H9 (cell line): ENCODE results near the gene DENND5A. TPM values are rescaled to one million over a fixed set of nuclear protein-coding genes. Genes with fewer than 3 reads are reported as not detected.
A peak's percentile ranks its signal among the peaks of the same experiment; 100 is the strongest.

ENCODE experiments used
- DNase-seq: peaks from one replicate; pipeline ENCODE4 v3.0.0-alpha.2; 2017
- H2AFZ ChIP-seq: one replicate; pipeline ENCODE4 v1.6.1; 2013; ENCODE audit warnings: mild to moderate bottlenecking, low read length, control low read depth, moderate library complexity
- H2AK5ac ChIP-seq: 2 replicates; pipeline ENCODE4 v1.6.1; 2013; ENCODE audit warnings: low read length, control low read depth, mixed read lengths; ENCODE audit not compliant: insufficient read length
- H2BK120ac ChIP-seq: one replicate; pipeline ENCODE4 v1.6.1; 2013; ENCODE audit warnings: low read depth, mild to moderate bottlenecking, low read length, control low read depth, inconsistent platforms; ENCODE audit not compliant: poor library complexity, severe bottlenecking
- H2BK12ac ChIP-seq: 2 replicates; pipeline ENCODE4 v1.6.1; 2013; ENCODE audit warnings: low read length, control low read depth, mixed read lengths, low read depth; ENCODE audit not compliant: insufficient read length
- H2BK15ac ChIP-seq: 2 replicates; pipeline ENCODE4 v1.6.1; 2013; ENCODE audit warnings: low read depth, low read length, control low read depth
- H2BK20ac ChIP-seq: one replicate; pipeline ENCODE4 v1.6.1; 2013; ENCODE audit warnings: low read depth, mild to moderate bottlenecking, low read length, control low read depth, inconsistent platforms; ENCODE audit not compliant: poor library complexity, severe bottlenecking
- H2BK5ac ChIP-seq: 2 replicates; pipeline ENCODE4 v1.6.1; 2013; ENCODE audit warnings: low read length, control low read depth, mixed read lengths; ENCODE audit not compliant: insufficient read length
- H3K14ac ChIP-seq: 2 replicates; pipeline ENCODE4 v1.6.1; 2013; ENCODE audit warnings: low read length, control low read depth; ENCODE audit not compliant: insufficient read depth
- H3K18ac ChIP-seq: 2 replicates; pipeline ENCODE4 v1.6.1; 2013; ENCODE audit warnings: low read depth, mild to moderate bottlenecking, mixed read lengths, low read length, control low read depth; ENCODE audit not compliant: insufficient read length
- H3K23ac ChIP-seq: 2 replicates; pipeline ENCODE4 v1.6.1; 2013; ENCODE audit warnings: low read length, control low read depth, mixed read lengths, low read depth; ENCODE audit not compliant: insufficient read length
- H3K23me2 ChIP-seq: 2 replicates; pipeline ENCODE4 v1.6.1; 2013; ENCODE audit warnings: low read depth, mild to moderate bottlenecking, mixed read lengths, low read length, control low read depth; ENCODE audit not compliant: insufficient read length, poor library complexity, severe bottlenecking
- H3K27ac ChIP-seq: 2 replicates; pipeline ENCODE4 v1.5.1; 2013; ENCODE audit warnings: low read length, control low read depth, mixed read lengths, low read depth; ENCODE audit not compliant: insufficient read length
- H3K27me3 ChIP-seq: 2 replicates; pipeline ENCODE4 v1.6.1; 2013; ENCODE audit warnings: low read length, control low read depth, inconsistent platforms; ENCODE audit not compliant: insufficient read depth
- H3K4ac ChIP-seq: 2 replicates; pipeline ENCODE4 v1.6.1; 2013; ENCODE audit warnings: low read depth, mild to moderate bottlenecking, control low read depth, inconsistent platforms, low read length, moderate library complexity
- H3K4me1 ChIP-seq: 2 replicates; pipeline ENCODE4 v1.6.1; 2013; ENCODE audit warnings: low read length, control low read depth, inconsistent platforms; ENCODE audit not compliant: insufficient read depth
- H3K4me2 ChIP-seq: 2 replicates; pipeline ENCODE4 v1.6.1; 2013; ENCODE audit warnings: low read length, control low read depth, mixed read lengths; ENCODE audit not compliant: insufficient read length, insufficient read depth
- H3K56ac ChIP-seq: 2 replicates; pipeline ENCODE4 v1.6.1; 2013; ENCODE audit warnings: low read depth, mild to moderate bottlenecking, mixed read lengths, low read length, control low read depth; ENCODE audit not compliant: insufficient read length
- H3K79me1 ChIP-seq: 2 replicates; pipeline ENCODE4 v1.6.1; 2013; ENCODE audit warnings: low read depth, mild to moderate bottlenecking, moderate library complexity, low read length, control low read depth, inconsistent platforms; ENCODE audit not compliant: insufficient read depth, poor library complexity, severe bottlenecking
- H3K79me2 ChIP-seq: 2 replicates; pipeline ENCODE4 v1.6.1; 2013; ENCODE audit warnings: low read length, control low read depth, inconsistent platforms; ENCODE audit not compliant: insufficient read depth
- H3K9ac ChIP-seq: 2 replicates; pipeline ENCODE4 v1.6.1; 2013; ENCODE audit warnings: low read length, control low read depth, mixed read lengths; ENCODE audit not compliant: insufficient read length; ENCODE audit errors: extremely low read depth
- H3K9me3 ChIP-seq: one replicate; pipeline ENCODE4 v1.6.1; 2013; ENCODE audit warnings: low read depth, low read length, inconsistent platforms; ENCODE audit not compliant: control insufficient read depth
- H3T11ph ChIP-seq: one replicate; pipeline ENCODE4 v1.6.1; 2013; ENCODE audit warnings: mild to moderate bottlenecking, low read length, control low read depth, inconsistent platforms
- H4K20me1 ChIP-seq: one replicate; pipeline ENCODE4 v1.6.1; 2013; ENCODE audit not compliant: control insufficient read depth, insufficient read length, insufficient read depth
- H4K5ac ChIP-seq: 2 replicates; pipeline ENCODE4 v1.6.1; 2013; ENCODE audit warnings: low read depth, mild to moderate bottlenecking, mixed read lengths, low read length, control low read depth; ENCODE audit not compliant: insufficient read length
- H4K8ac ChIP-seq: replicated peaks from 2 replicates; pipeline ENCODE4 v1.6.1; 2013; ENCODE audit warnings: low read length, control low read depth, mixed read lengths, low read depth; ENCODE audit not compliant: insufficient read length
- H4K91ac ChIP-seq: 2 replicates; pipeline ENCODE4 v1.6.1; 2013; ENCODE audit warnings: low read depth, mild to moderate bottlenecking, moderate library complexity, mixed read lengths, low read length, control low read depth; ENCODE audit not compliant: insufficient read length
- H3K27ac Mint-ChIP-seq, 3 experiments: 2 replicates in 2 of 3; 3 replicates in 1 of 3; pipeline ENCODE4 v1.8.0; 2020 to 2021; ENCODE audit warnings: mixed read lengths in 3 of 3, mild to moderate bottlenecking in 1 of 3, moderate library complexity in 1 of 3
- H3K27me3 Mint-ChIP-seq: 2 replicates; pipeline ENCODE4 v1.8.0; 2021; ENCODE audit warnings: low read depth, mild to moderate bottlenecking, moderate library complexity, mixed read lengths
- H3K36me3 Mint-ChIP-seq, 3 experiments: 2 replicates in 2 of 3; 3 replicates in 1 of 3; pipeline ENCODE4 v1.8.0; 2020 to 2021; ENCODE audit warnings: low read depth in 3 of 3, mixed read lengths in 3 of 3; ENCODE audit not compliant: insufficient read depth in 1 of 3
- H3K4me1 Mint-ChIP-seq, 2 experiments: 2 replicates each; pipeline ENCODE4 v1.8.0; 2020; ENCODE audit warnings: mixed read lengths in 2 of 2
- H3K4me3 Mint-ChIP-seq, 2 experiments: 2 replicates in 1 of 2; 3 replicates in 1 of 2; pipeline ENCODE4 v1.8.0; 2020 to 2021; ENCODE audit warnings: mild to moderate bottlenecking in 2 of 2, mixed read lengths in 2 of 2, moderate library complexity in 1 of 2
- H3K9me3 Mint-ChIP-seq, 2 experiments: 2 replicates in 1 of 2; 3 replicates in 1 of 2; pipeline ENCODE4 v1.8.0; 2020; ENCODE audit warnings: mild to moderate bottlenecking in 2 of 2, mixed read lengths in 2 of 2, moderate library complexity in 1 of 2
- WGBS: extraction: QIAGEN DNeasy Blood & Tissue Kit; methylation state at CpG from one replicate; pipeline ENCODE4 v1.1.7; 2013; ENCODE audit warnings: missing lambda C conversion rate, low lambda C conversion rate, mixed read lengths; ENCODE audit not compliant: insufficient read length; ENCODE audit errors: extremely low coverage; 5-methylcytosine and 5-hydroxymethylcytosine counted together
- total RNA-seq: library from RNA; stranded (reverse); gene quantifications from 2 replicates; pipeline ENCODE4 v1.2.1, GENCODE V29; 2021
- TF ChIP-seq, protein P1 (sequence below): fragments of 200-600 bp; sonication (generic); conservative IDR thresholded peaks from 3 replicates; pipeline ENCODE4 v1.8.0; 2021; ENCODE audit warnings: antibody characterized with exemption, mild to moderate bottlenecking

The DENND5A gene
- total RNA-seq, 1 experiment from 2014 or later: 59.6 TPM

DNA sequence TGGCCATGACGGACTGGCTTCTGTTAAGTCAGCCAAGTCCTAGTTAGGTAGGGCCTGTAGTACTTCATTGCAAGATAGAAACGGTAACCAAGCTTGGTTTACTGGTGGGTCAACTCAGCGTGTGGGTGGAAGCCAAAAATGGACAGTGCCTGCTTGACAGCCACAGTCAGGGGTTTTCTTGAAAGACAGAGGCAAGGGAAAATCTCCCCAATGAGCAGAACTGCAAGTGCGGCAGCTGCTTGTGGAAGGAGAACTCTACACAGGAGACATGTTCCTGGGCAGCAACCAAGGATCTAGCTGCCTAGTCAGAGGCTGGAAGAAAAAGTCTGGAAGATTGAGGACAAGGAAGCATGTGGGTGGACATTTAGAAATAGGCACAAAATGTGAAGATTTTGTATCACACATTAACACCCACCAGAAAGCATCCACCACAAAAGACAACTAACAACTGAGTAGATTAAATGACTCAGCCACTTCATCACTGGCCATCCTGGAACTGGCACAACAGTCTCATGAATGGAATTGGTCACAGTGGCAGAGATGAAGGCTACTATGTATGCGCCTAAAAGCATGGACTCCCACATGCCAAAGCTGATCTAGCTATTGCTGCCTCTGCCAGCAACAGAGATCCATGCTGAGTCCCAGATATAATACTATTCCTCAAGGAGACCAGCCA lies 132.8 kb downstream of the DENND5A start:
- no peaks in the 10 kb centered on the region for H3K79me2 ChIP-seq
- no peaks in the 10 kb centered on the region for H4K20me1 ChIP-seq
- no peak overlapping the region for H3K9ac ChIP-seq
- H3K9me3 ChIP-seq: no peaks in the 10 kb centered on the region
- DNase-seq: no peak
- no peak overlapping the region for H2BK120ac ChIP-seq
- H2BK20ac ChIP-seq: no peak overlapping the region
- peaks cover 0 to 8% of the 10 kb centered on the region in 2 experiments; a peak in 2 of 5 replicates for H3K9me3 Mint-ChIP-seq
- no peaks in the 10 kb centered on the region for H3K4me1 ChIP-seq
- no peaks in the 10 kb centered on the region for H3K27me3 ChIP-seq
- peak overlapping the region in 2 of 3 experiments; percentile 3 to 21; a peak in 1 of 7 replicates for H3K27ac Mint-ChIP-seq
- H2BK5ac ChIP-seq: no peak overlapping the region
- H3K27me3 Mint-ChIP-seq: no peaks in the 10 kb centered on the region
- H2AK5ac ChIP-seq: no peak overlapping the region
- TF ChIP-seq, protein P1, sequence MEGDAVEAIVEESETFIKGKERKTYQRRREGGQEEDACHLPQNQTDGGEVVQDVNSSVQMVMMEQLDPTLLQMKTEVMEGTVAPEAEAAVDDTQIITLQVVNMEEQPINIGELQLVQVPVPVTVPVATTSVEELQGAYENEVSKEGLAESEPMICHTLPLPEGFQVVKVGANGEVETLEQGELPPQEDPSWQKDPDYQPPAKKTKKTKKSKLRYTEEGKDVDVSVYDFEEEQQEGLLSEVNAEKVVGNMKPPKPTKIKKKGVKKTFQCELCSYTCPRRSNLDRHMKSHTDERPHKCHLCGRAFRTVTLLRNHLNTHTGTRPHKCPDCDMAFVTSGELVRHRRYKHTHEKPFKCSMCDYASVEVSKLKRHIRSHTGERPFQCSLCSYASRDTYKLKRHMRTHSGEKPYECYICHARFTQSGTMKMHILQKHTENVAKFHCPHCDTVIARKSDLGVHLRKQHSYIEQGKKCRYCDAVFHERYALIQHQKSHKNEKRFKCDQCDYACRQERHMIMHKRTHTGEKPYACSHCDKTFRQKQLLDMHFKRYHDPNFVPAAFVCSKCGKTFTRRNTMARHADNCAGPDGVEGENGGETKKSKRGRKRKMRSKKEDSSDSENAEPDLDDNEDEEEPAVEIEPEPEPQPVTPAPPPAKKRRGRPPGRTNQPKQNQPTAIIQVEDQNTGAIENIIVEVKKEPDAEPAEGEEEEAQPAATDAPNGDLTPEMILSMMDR: no peak
- no peak overlapping the region for H4K91ac ChIP-seq
- no peak overlapping the region for H3T11ph ChIP-seq
- H2BK15ac ChIP-seq: no peak overlapping the region
- no peak overlapping the region for H3K27ac ChIP-seq
- no peak overlapping the region for H4K8ac ChIP-seq
- H3K4ac ChIP-seq: no peak overlapping the region
- H3K23me2 ChIP-seq: no peaks in the 10 kb centered on the region
- WGBS: no CpG with 5 or more reads among the region's 5 CpGs
- no peak overlapping the region for H3K18ac ChIP-seq
- no peak overlapping the region for H3K56ac ChIP-seq
- peaks cover 11 to 13% of the 10 kb centered on the region in 2 experiments for H3K4me1 Mint-ChIP-seq
- no peak overlapping the region for H2BK12ac ChIP-seq
- H3K14ac ChIP-seq: no peak overlapping the region
- no peak overlapping the region for H2AFZ ChIP-seq
- H3K4me3 Mint-ChIP-seq: no peak overlapping the region
- H3K79me1 ChIP-seq: no peaks in the 10 kb centered on the region
- no peak overlapping the region for H4K5ac ChIP-seq
- H3K23ac ChIP-seq: no peak overlapping the region
- H3K4me2 ChIP-seq: no peak overlapping the region
- H3K36me3 Mint-ChIP-seq: peaks cover 4 to 19% (median 16%) of the 10 kb centered on the region in 3 experiments; a peak in 5 of 7 replicates
